C4-2B (cell line): ENCODE measurements around the gene SCFD2.

Source experiments
- CTCF ChIP-seq: fragments of 450-650 bp; conservative IDR thresholded peaks from 2 replicates; pipeline ENCODE4 v1.5.1; 2017; ENCODE audit warnings: mild to moderate bottlenecking
- ZFX ChIP-seq: fragments of 450-650 bp; IDR thresholded peaks from 2 replicates; pipeline ENCODE4 v1.6.1; 2017

- TF ChIP-seq CTCF = no peak
- TF ChIP-seq ZFX = no peak
Measured at GRCh38 chr4:52894443-52894842, 471.4 kb downstream of the SCFD2 start.
